ENCODE data around the gene MARCHF6. TPM values are rescaled to one million over a fixed set of nuclear protein-coding genes. Genes with fewer than 3 reads are reported as not detected.

Gene MARCHF6
- total and polyA plus RNA-seq, 2 experiments from 2014 or later, result 70.8 to 77.5 TPM

- TF ChIP-seq REST (IDR thresholded peaks at IDR 0.05; ENCODE audit: unreplicated experiment) (no peak), JUNB (IDR thresholded peaks at IDR 0.05; ENCODE audit: unreplicated experiment) (no peak), ZNF331 (CRISPR knock-in tag; IDR thresholded peaks at IDR 0.05; ENCODE audit: low read depth) (no peak), EZH2 (IDR thresholded peaks at IDR 0.05; ENCODE audit: low read depth, unreplicated experiment) (no peak)
These were observed 29.7 kb upstream of the MARCHF6 start (continued) for GRCh38 chr5:10323588-10324488.

- Histone ChIP-seq H2AFZ (no peak overlapping the region), H3K79me2 (replicated peaks; ENCODE audit: insufficient read depth) (no peaks in the 10 kb centered on the region), H3F3A (replicated peaks; ENCODE audit: low read depth) (no peaks in the 10 kb centered on the region), H4K20me1 (replicated peaks; ENCODE audit: insufficient read depth) (no peaks in the 10 kb centered on the region), H3K9me2 (ENCODE audit: insufficient read depth) (no peaks in the 10 kb centered on the region; the same call in 1 of the 2 replicates), H3K4me2 (no peak overlapping the region), H3K4me1 (ENCODE audit: insufficient read depth) (no peaks in the 10 kb centered on the region), H3K27me3 (ENCODE audit: insufficient read depth) (no peaks in the 10 kb centered on the region), H3K36me3 (ENCODE audit: insufficient read depth) (no peaks in the 10 kb centered on the region), H3K4me3 (no peak overlapping the region), H3K27ac (ENCODE audit: low read depth) (no peak overlapping the region)
- DNase-seq (ENCODE audit: low spot score), result no peak
- H3K4me1 Mint-ChIP-seq, result no peaks in the 10 kb centered on the region
- no peaks in the 10 kb centered on the region for H3K36me3 Mint-ChIP-seq (ENCODE audit: low read depth)
- no peak for TF ChIP-seq JUNB (IDR thresholded peaks at IDR 0.05; ENCODE audit: unreplicated experiment)
- no peak for TF ChIP-seq STAT1 (IDR thresholded peaks at IDR 0.05; ENCODE audit: unreplicated experiment)
- H3K9me3 Mint-ChIP-seq, result no peaks in the 10 kb centered on the region
- H3K27me3 Mint-ChIP-seq (ENCODE audit: insufficient read depth, low read depth, poor library complexity), result peaks cover 7% of the 10 kb centered on the region
- no peak overlapping the region for H3K4me3 Mint-ChIP-seq
- H3K27ac Mint-ChIP-seq, result no peak overlapping the region
- ATAC-seq, result no peak
These were observed 28.8 kb upstream of the MARCHF6 start for GRCh38 chr5:10324518-10325370.

- H3F3A ChIP-seq (replicated peaks; ENCODE audit: low read depth), result no peaks in the 10 kb centered on the region
- no peaks in the 10 kb centered on the region for H3K9me2 ChIP-seq (ENCODE audit: insufficient read depth)
- no peak overlapping the region for H2AFZ ChIP-seq
- no peak overlapping the region for H3K4me2 ChIP-seq
- H3K4me3 ChIP-seq, result no peak overlapping the region
- H3K27ac ChIP-seq (ENCODE audit: low read depth), result no peak overlapping the region
- no peak for ATAC-seq
- no peaks in the 10 kb centered on the region for H4K20me1 ChIP-seq (replicated peaks; ENCODE audit: insufficient read depth)
- H3K4me3 Mint-ChIP-seq, result no peak overlapping the region
- no peak overlapping the region for H3K27ac Mint-ChIP-seq
- no peaks in the 10 kb centered on the region for H3K36me3 Mint-ChIP-seq (ENCODE audit: low read depth)
- peaks cover 32% of the 10 kb centered on the region for H3K27me3 ChIP-seq (ENCODE audit: insufficient read depth)
- no peaks in the 10 kb centered on the region for H3K36me3 ChIP-seq (ENCODE audit: insufficient read depth)
- H3K27me3 Mint-ChIP-seq (ENCODE audit: insufficient read depth, low read depth, poor library complexity), result peaks cover 33% of the 10 kb centered on the region
- no peak for DNase-seq (ENCODE audit: low spot score)
- no peaks in the 10 kb centered on the region; the same call in 2 of the 3 replicates for H3K9me3 Mint-ChIP-seq
- H3K4me1 Mint-ChIP-seq, result no peaks in the 10 kb centered on the region; the same call in 2 of the 3 replicates
- H3K79me2 ChIP-seq (replicated peaks; ENCODE audit: insufficient read depth), result no peaks in the 10 kb centered on the region
- H3K4me1 ChIP-seq (ENCODE audit: insufficient read depth), result no peaks in the 10 kb centered on the region; the same call in 1 of the 2 replicates
- TF ChIP-seq ZNF331 (CRISPR knock-in tag; IDR thresholded peaks at IDR 0.05; ENCODE audit: low read depth) (no peak), EZH2 (IDR thresholded peaks at IDR 0.05; ENCODE audit: low read depth, unreplicated experiment) (no peak), CREB1 (CRISPR knock-in tag; IDR thresholded peaks at IDR 0.05; ENCODE audit: low read depth) (no peak), REST (IDR thresholded peaks at IDR 0.05; ENCODE audit: unreplicated experiment) (no peak)
These were observed 25.2 kb upstream of the MARCHF6 start for GRCh38 chr5:10328323-10328722.

Measured in GM23338 (cell line).